GM13976 (cell line): Measurements from ENCODE around the gene UBAP1L.

Source experiments
- DNase-seq: peaks from one replicate; pipeline ENCODE4 v3.0.0; 2012; ENCODE audit warnings: low spot score
- CTCF ChIP-seq: IDR thresholded peaks from 2 replicates; pipeline ENCODE4 v1.5.1; 2012; ENCODE audit warnings: borderline replicate concordance, mild to moderate bottlenecking; ENCODE audit not compliant: insufficient read depth; ENCODE audit errors: extremely low read depth, missing control alignments, control extremely low read depth
- in situ Hi-C: fragments of 300-500 bp; cut with MboI; formaldehyde crosslinking; loops from one replicate; pipeline ENCODE4 v1.12.0; 2022; ENCODE audit warnings: low sequenced_read_pairs, mixed read lengths, inconsistent platforms; ENCODE audit not compliant: unreplicated experiment

Gene UBAP1L

GRCh38 chr15:65072617-65073016, 42.4 kb downstream of the UBAP1L start:
- no peak for DNase-seq
- TF ChIP-seq CTCF, result no peak
- in situ Hi-C loops, result no loop called here

GRCh38 chr15:65072027-65072426, 43.0 kb downstream of the UBAP1L start:
- in situ Hi-C loops, result no loop called here
- DNase-seq, result no peak

GRCh38 chr15:65071381-65071811, 43.6 kb downstream of the UBAP1L start:
- no peak for DNase-seq
- no peak for TF ChIP-seq CTCF
- in situ Hi-C loops, result no loop called here

More at GRCh38 chr15:65072027-65072426, 43.0 kb downstream of the UBAP1L start:
- no peak for TF ChIP-seq CTCF

GRCh38 chr15:65069779-65070546, 45.0 kb downstream of the UBAP1L start:
- TF ChIP-seq CTCF, result no peak
- no peak for DNase-seq
- in situ Hi-C loops, result no loop called here

GRCh38 chr15:65069179-65069578, 45.8 kb downstream of the UBAP1L start:
- TF ChIP-seq CTCF, result no peak
- DNase-seq, result no peak

GRCh38 chr15:65068403-65068788, 46.6 kb downstream of the UBAP1L start:
- in situ Hi-C loops, result no loop called here
- TF ChIP-seq CTCF, result no peak
- no peak for DNase-seq

More at GRCh38 chr15:65069179-65069578, 45.8 kb downstream of the UBAP1L start:
- in situ Hi-C loops, result no loop called here
